HCT116 (cell line): ENCODE data around the gene NCAPH2. TPM values are rescaled to one million over a fixed set of nuclear protein-coding genes. Genes with fewer than 3 reads are reported as not detected.
"Not testable (repeated sequence)": the region's sequence is repeated elsewhere in the genome, so short reads cannot be mapped to it uniquely, and the experiment has no call there.

Source experiments
- ATAC-seq: fragments of 200-7000 bp; cut with Tn5 transposase; 2 replicates; pipeline ENCODE4 v1.9.1; 2020; ENCODE audit warnings: mild to moderate bottlenecking, moderate library complexity
- BruUV-seq: library from RNA; stranded (reverse); fragments of 400-500 nt; replicated peaks from 2 replicates; lab custom pipeline; 2021; lab: Mats Ljungman, UMichigan
- CTCF ChIA-PET: fragments of 300-600 bp; sonication (Branson Sonifier 250); formaldehyde crosslinking; loops from one replicate; lab custom pipeline; 2021; ENCODE audit warnings: antibody characterized with exemption; lab: Charles Lee
- POLR2A ChIA-PET: fragments of 300-600, 350-600 bp; sonication (Branson Sonifier 250); formaldehyde crosslinking; loops from one replicate; lab custom pipeline; 2021; ENCODE audit warnings: antibody characterized with exemption; lab: Charles Lee
- RAD21 ChIA-PET, 2 experiments: fragments of 300-600 bp; sonication (Branson Sonifier 250); formaldehyde crosslinking; loops; one replicate each; lab custom pipeline; 2023; ENCODE audit warnings: low total read pairs in 2 of 2; ENCODE audit not compliant: uncharacterized antibody in 2 of 2, unreplicated experiment in 2 of 2, low non-redundant PET in 1 of 2; lab: Charles Lee
- DNase-seq: peaks from one replicate; pipeline ENCODE4 v3.0.0-alpha.2; 2010; ENCODE audit warnings: low read depth, low spot score
- H2AFZ ChIP-seq: fragments of 200-600 bp; shearing (Covaris generic), sonication (generic); 2 replicates; pipeline ENCODE4 v1.6.1; 2017; ENCODE audit warnings: low read depth, mixed run types, mixed read lengths, antibody characterized with exemption, low read length; ENCODE audit not compliant: poor library complexity, severe bottlenecking
- H3K27ac ChIP-seq: 2 replicates; pipeline ENCODE4 v1.5.1; 2012; ENCODE audit warnings: low read depth, low read length
- H3K27me3 ChIP-seq: fragments of 200-600 bp; sonication (generic); 2 replicates; pipeline ENCODE4 v1.6.1; 2016; ENCODE audit warnings: mixed run types, low read length, mixed read lengths; ENCODE audit not compliant: insufficient read depth
- H3K36me3 ChIP-seq, 2 experiments: fragments of 200-500 bp in 1 of 2; fragments of 200-600 bp in 1 of 2; sonication (Bioruptor generic) in 1 of 2; sonication (generic) in 1 of 2; 2 replicates each; pipeline versions ENCODE4 v1.5.1 to v1.6.1; 2014 to 2016; ENCODE audit warnings: low read length in 2 of 2, inconsistent platforms in 1 of 2, mixed read lengths in 1 of 2, mixed run types in 1 of 2; ENCODE audit not compliant: insufficient read depth in 2 of 2, control insufficient read depth in 1 of 2
- H3K4me1 ChIP-seq, 2 experiments: fragments of 200-600 bp in 1 of 2; sonication (generic) in 1 of 2; 2 replicates each; pipeline versions ENCODE4 v1.5.1 to v1.6.1; 2012 to 2017; ENCODE audit warnings: low read length in 2 of 2, inconsistent platforms in 1 of 2, mild to moderate bottlenecking in 1 of 2, mixed read lengths in 1 of 2, mixed run types in 1 of 2, moderate library complexity in 1 of 2; ENCODE audit not compliant: insufficient read depth in 2 of 2, control insufficient read depth in 1 of 2
- H3K4me2 ChIP-seq: fragments of 200-600 bp; sonication (generic); 2 replicates; pipeline ENCODE4 v1.6.1; 2017; ENCODE audit warnings: mixed run types, low read length, mixed read lengths
- H3K4me3 ChIP-seq, 2 experiments: fragments of 200-600 bp in 1 of 2; sonication (generic) in 1 of 2; replicated peaks in 1 of 2; 2 replicates each; pipeline ENCODE4 v1.5.1; 2011 to 2016; ENCODE audit warnings: low read length in 2 of 2, control low read depth in 1 of 2, low read depth in 1 of 2, mild to moderate bottlenecking in 1 of 2, mixed read lengths in 1 of 2, mixed run types in 1 of 2
- H3K79me2 ChIP-seq: fragments of 200-600 bp; sonication (generic); 2 replicates; pipeline ENCODE4 v1.6.1; 2017; ENCODE audit warnings: mild to moderate bottlenecking, mixed run types, low read length, moderate library complexity, mixed read lengths; ENCODE audit not compliant: insufficient read depth
- H3K9ac ChIP-seq: fragments of 200-600 bp; sonication (generic); 2 replicates; pipeline ENCODE4 v1.6.1; 2016; ENCODE audit warnings: low read length, mixed read lengths
- H3K9me2 ChIP-seq: fragments of 200-600 bp; sonication (generic), shearing (Covaris generic); 2 replicates; pipeline ENCODE4 v1.6.1; 2017; ENCODE audit warnings: mixed run types, mild to moderate bottlenecking, moderate library complexity; ENCODE audit not compliant: insufficient read depth
- H3K9me3 ChIP-seq, 2 experiments: fragments of 200-500 bp in 1 of 2; fragments of 200-600 bp in 1 of 2; sonication (Bioruptor generic) in 1 of 2; sonication (generic) in 1 of 2; 2 replicates each; pipeline ENCODE4 v1.6.1; 2014 to 2017; ENCODE audit warnings: low read length in 2 of 2, mixed read lengths in 2 of 2, inconsistent platforms in 1 of 2, low read depth in 1 of 2, mild to moderate bottlenecking in 1 of 2, mixed run types in 1 of 2, moderate library complexity in 1 of 2; ENCODE audit not compliant: control insufficient read depth in 1 of 2, insufficient read depth in 1 of 2
- H4K20me1 ChIP-seq: fragments of 200-600 bp; sonication (generic), shearing (Covaris generic); 2 replicates; pipeline ENCODE4 v1.6.1; 2017; ENCODE audit warnings: mixed run types, mild to moderate bottlenecking, moderate library complexity; ENCODE audit not compliant: insufficient read depth
- CBX3 ChIP-seq: IDR thresholded peaks from 2 replicates; pipeline ENCODE4 v1.6.1; 2012; ENCODE audit warnings: low read depth
- FOSL1 ChIP-seq: IDR thresholded peaks from 2 replicates; pipeline ENCODE4 v1.6.1; 2012; ENCODE audit warnings: low read depth
- POLR2AphosphoS5 ChIP-seq: IDR thresholded peaks from 2 replicates; pipeline ENCODE4 v1.6.1; 2011; ENCODE audit warnings: mild to moderate bottlenecking, low read depth, low read length, moderate library complexity
- SIN3A ChIP-seq: IDR thresholded peaks from 2 replicates; pipeline ENCODE4 v1.6.1; 2012; ENCODE audit warnings: low read depth
- SP1 ChIP-seq: IDR thresholded peaks from 2 replicates; pipeline ENCODE4 v1.6.1; 2012; ENCODE audit warnings: low read depth
- SRF ChIP-seq: IDR thresholded peaks from 2 replicates; pipeline ENCODE4 v1.6.1; 2012; ENCODE audit warnings: low read depth
- ZFX ChIP-seq: fragments of 450-650 bp; IDR thresholded peaks from 2 replicates; pipeline ENCODE4 v1.6.1; 2017
- ZNF274 ChIP-seq: fragments of 200-500 bp; sonication (Bioruptor generic); IDR thresholded peaks from 2 replicates; pipeline ENCODE4 v1.6.1; 2014; ENCODE audit warnings: mild to moderate bottlenecking, low read depth, low read length, inconsistent platforms
- intact Hi-C: fragments of 100-400 bp; cut with micrococcal nuclease; formaldehyde crosslinking; loops from 2 replicates; pipeline ENCODE4 v1.10.0; 2022
- total RNA-seq: library from RNA; stranded (reverse); gene quantifications from one replicate; pipeline ENCODE4 v1.2.1, GENCODE V29; 2021; ENCODE audit not compliant: unreplicated experiment

The NCAPH2 gene
- total RNA-seq, 1 experiment from 2014 or later: 99.1 TPM

GRCh38 chr22:50519151-50519550, 11.1 kb downstream of the NCAPH2 start:
- Histone ChIP-seq H3K4me1 (peaks cover 2 to 6% of the 10 kb centered on the region in 2 experiments; a peak in 2 of 4 replicates), H3K36me3 (peaks cover 7 to 36% of the 10 kb centered on the region in 2 experiments; a peak in 3 of 4 replicates), H3K27me3 (no peaks in the 10 kb centered on the region), H3K9me2 (no peaks in the 10 kb centered on the region), H3K9me3 (no peaks in the 10 kb centered on the region), H4K20me1 (no peaks in the 10 kb centered on the region), H2AFZ (no peak overlapping the region), H3K79me2 (peaks cover 48% of the 10 kb centered on the region)
- no TSS peak for BruUV-seq
- DNase-seq: no peak
- POLR2A ChIA-PET: no interaction called here
- CTCF ChIA-PET: no interaction called here
- TF ChIP-seq ZNF274 (no peak), CBX3 (no peak), SRF (no peak), POLR2AphosphoS5 (no peak), FOSL1 (no peak), SIN3A (no peak), ZFX (no peak), SP1 (no peak)
- TF ChIP-seq, all 23 proteins: peak for 0
- Histone ChIP-seq H3K4me2 (no peak overlapping the region), H3K4me3 (no peak overlapping the region), H3K27ac (no peak overlapping the region), H3K9ac (no peak overlapping the region)
- intact Hi-C loops: no loop called here
- no peak for ATAC-seq
- RAD21 ChIA-PET: no interaction called here

GRCh38 chr22:50520184-50520583, 12.2 kb downstream of the NCAPH2 start:
- Histone ChIP-seq H3K79me2 (peaks cover 48% of the 10 kb centered on the region), H3K36me3 (peaks cover 7 to 36% of the 10 kb centered on the region in 2 experiments; a peak in 3 of 4 replicates), H3K4me1 (peaks cover 6 to 16% of the 10 kb centered on the region in 2 experiments; a peak in 3 of 4 replicates)
- H3K9me2 ChIP-seq, intact Hi-C loops, POLR2A ChIA-PET, H2AFZ ChIP-seq, DNase-seq, BruUV-seq, H3K9me3 ChIP-seq, H3K9ac ChIP-seq, H3K4me3 ChIP-seq, H3K4me2 ChIP-seq, H4K20me1 ChIP-seq, CTCF ChIA-PET, ATAC-seq, H3K27ac ChIP-seq, RAD21 ChIA-PET, H3K27me3 ChIP-seq: not testable (repeated sequence)
